Activated naive CD8-positive, alpha-beta T cell (primary cell): Measurements from ENCODE around the gene ZBTB44.

Experiments used
- H3K27ac Mint-ChIP-seq: one replicate; pipeline ENCODE4 v1.8.0; 2021; ENCODE audit warnings: mixed read lengths
- H3K27me3 Mint-ChIP-seq: one replicate; pipeline ENCODE4 v1.8.0; 2021; ENCODE audit warnings: mixed read lengths
- H3K36me3 Mint-ChIP-seq: one replicate; pipeline ENCODE4 v1.8.0; 2021; ENCODE audit warnings: mixed read lengths
- H3K4me1 Mint-ChIP-seq: one replicate; pipeline ENCODE4 v1.8.0; 2021; ENCODE audit warnings: low read depth, mixed read lengths
- H3K4me3 Mint-ChIP-seq: one replicate; pipeline ENCODE4 v1.8.0; 2021; ENCODE audit warnings: mild to moderate bottlenecking, mixed read lengths
- H3K9me3 Mint-ChIP-seq: one replicate; pipeline ENCODE4 v1.8.0; 2021; ENCODE audit warnings: low read depth, mixed read lengths

The ZBTB44 gene

GRCh38 chr11:130209128-130209932 lies 105.4 kb downstream of the ZBTB44 start:
- no peaks in the 10 kb centered on the region for H3K4me1 Mint-ChIP-seq
- H3K4me3 Mint-ChIP-seq = no peak overlapping the region
- H3K36me3 Mint-ChIP-seq = no peaks in the 10 kb centered on the region
- H3K27me3 Mint-ChIP-seq = peaks cover 8% of the 10 kb centered on the region
- H3K27ac Mint-ChIP-seq = no peak overlapping the region
- no peaks in the 10 kb centered on the region for H3K9me3 Mint-ChIP-seq

GRCh38 chr11:130208241-130209127 lies 106.2 kb downstream of the ZBTB44 start:
- no peaks in the 10 kb centered on the region for H3K4me1 Mint-ChIP-seq
- no peak overlapping the region for H3K4me3 Mint-ChIP-seq
- H3K27me3 Mint-ChIP-seq = peaks cover 8% of the 10 kb centered on the region
- no peaks in the 10 kb centered on the region for H3K36me3 Mint-ChIP-seq
- H3K9me3 Mint-ChIP-seq = no peaks in the 10 kb centered on the region
- no peak overlapping the region for H3K27ac Mint-ChIP-seq

DNA sequence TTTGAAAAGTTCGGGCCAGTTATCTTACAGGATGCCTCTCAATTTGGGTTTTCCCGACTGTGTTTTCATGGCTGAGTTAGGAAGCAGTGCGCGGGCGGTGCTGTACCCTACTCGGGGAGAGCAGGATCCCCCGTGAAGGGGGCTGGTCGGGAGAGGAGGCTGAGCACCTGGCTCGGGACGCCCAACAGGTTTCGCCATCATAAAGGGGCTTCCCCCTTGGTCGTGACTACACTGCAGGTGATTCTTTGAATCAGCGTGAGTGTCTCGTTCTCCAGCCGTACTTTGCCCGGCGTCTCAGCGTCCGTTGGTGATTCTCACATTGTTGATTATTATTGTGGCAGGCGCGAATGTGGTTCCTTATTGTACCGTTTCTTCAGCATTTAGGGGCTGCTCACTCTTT lies 108.6 kb downstream of the ZBTB44 start:
- peaks cover 5% of the 10 kb centered on the region for H3K27me3 Mint-ChIP-seq

GRCh38 chr11:130204703-130205095 lies 110.0 kb downstream of the ZBTB44 start:
- Mint-ChIP-seq H3K27ac (no peak overlapping the region), H3K36me3 (no peaks in the 10 kb centered on the region), H3K9me3 (no peaks in the 10 kb centered on the region), H3K4me1 (no peaks in the 10 kb centered on the region), H3K4me3 (no peak overlapping the region), H3K27me3 (peaks cover 2% of the 10 kb centered on the region)

More for the DNA sequence above, 108.6 kb downstream of the ZBTB44 start:
- Mint-ChIP-seq H3K36me3 (no peaks in the 10 kb centered on the region), H3K9me3 (no peaks in the 10 kb centered on the region), H3K27ac (no peak overlapping the region), H3K4me3 (no peak overlapping the region), H3K4me1 (no peaks in the 10 kb centered on the region)

DNA sequence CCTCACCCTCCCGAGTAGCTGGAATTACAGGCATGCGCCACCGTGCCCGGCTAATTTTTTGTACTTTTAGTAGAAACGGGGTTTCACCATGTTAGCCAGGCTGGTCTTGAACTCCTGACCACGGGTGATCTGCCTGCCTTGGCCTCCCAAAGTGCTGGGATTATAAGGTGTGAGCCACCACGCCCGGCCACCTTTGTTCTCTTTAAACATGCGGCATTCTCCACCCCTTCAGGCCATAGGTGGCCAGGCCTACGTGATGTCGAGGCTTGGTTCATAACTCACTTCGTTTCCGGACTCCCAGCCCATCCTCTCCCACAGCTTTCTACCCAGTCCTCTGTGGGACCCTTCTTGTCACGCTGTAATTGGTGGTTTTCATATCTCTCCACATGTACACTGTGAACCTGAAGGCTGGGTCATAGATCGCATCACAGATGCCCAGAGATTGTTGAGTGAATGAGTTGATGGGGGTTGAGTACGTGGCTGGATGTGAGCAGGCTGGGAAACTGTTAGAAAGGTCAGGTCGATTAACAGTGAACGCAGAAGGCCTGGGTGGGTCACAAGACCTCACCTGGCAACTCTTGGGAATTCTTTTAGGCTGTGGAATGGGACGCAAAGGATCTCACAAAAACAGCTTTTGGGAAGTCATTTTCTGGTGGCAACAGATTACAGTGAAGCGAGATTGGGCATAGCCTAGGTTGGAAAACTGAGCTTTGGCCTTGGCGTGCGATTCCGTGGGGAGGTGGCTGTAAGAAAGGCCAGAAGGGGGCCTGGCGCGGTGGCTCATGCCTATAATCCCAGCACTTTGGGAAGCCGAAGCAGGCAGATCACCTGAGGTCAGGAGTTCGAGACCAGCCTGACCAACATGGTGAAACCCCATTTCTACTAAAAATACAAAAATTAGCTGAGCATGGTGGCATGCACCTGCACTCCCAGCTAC lies 110.7 kb downstream of the ZBTB44 start:
- no peaks in the 10 kb centered on the region for H3K4me1 Mint-ChIP-seq
- no peak overlapping the region for H3K4me3 Mint-ChIP-seq
- no peak overlapping the region for H3K27ac Mint-ChIP-seq
- no peaks in the 10 kb centered on the region for H3K9me3 Mint-ChIP-seq
- H3K36me3 Mint-ChIP-seq = no peaks in the 10 kb centered on the region
- peaks cover 2% of the 10 kb centered on the region for H3K27me3 Mint-ChIP-seq

- H3K27ac Mint-ChIP-seq = no peak overlapping the region
- H3K9me3 Mint-ChIP-seq = no peaks in the 10 kb centered on the region
- no peak overlapping the region for H3K4me3 Mint-ChIP-seq
- no peaks in the 10 kb centered on the region for H3K4me1 Mint-ChIP-seq
- H3K27me3 Mint-ChIP-seq = peaks cover 2% of the 10 kb centered on the region
- no peaks in the 10 kb centered on the region for H3K36me3 Mint-ChIP-seq
Measured at GRCh38 chr11:130202818-130203689, 111.7 kb downstream of the ZBTB44 start.

DNA sequence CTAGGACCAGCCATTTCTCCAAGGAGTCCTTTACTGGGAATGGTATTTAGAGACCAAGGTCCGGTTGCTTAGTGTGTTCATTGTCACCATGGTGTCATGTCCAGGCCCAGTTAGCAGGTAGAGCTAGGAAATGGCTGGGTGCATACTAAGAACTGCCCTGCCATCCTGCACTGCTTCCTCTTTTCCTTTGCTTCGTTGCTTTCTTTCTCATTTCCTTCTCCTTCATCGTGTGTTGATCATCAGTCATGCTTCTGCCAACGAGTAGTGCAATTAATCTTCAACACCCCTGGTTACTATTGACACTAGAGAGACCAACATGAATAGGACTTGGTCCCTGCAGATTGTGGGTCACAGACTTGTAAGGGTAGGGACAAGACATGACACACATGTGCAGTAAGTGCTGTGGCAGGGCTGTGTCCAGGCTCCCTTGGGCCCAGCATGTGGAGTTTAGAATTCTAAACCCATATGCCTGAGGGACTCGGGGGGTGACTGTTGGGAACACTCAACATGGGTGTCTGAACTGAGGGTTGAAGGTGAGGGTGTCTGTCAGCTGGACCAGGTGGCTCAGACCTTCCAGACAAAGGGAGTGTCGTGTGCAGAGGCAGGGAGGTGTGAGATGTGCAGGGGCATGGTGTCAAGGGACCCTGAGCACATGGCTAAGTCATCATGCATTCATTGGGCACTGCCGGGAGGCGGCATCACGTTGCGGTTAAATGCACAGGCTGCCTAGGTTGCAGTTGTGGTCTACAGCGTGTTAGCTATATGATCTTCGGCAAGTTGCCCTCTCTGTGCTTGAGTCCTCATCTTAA lies 112.5 kb downstream of the ZBTB44 start:
- H3K4me3 Mint-ChIP-seq = no peak overlapping the region
- peaks cover 2% of the 10 kb centered on the region for H3K27me3 Mint-ChIP-seq
- no peaks in the 10 kb centered on the region for H3K9me3 Mint-ChIP-seq
- no peak overlapping the region for H3K27ac Mint-ChIP-seq
- no peaks in the 10 kb centered on the region for H3K36me3 Mint-ChIP-seq
- H3K4me1 Mint-ChIP-seq = no peaks in the 10 kb centered on the region

GRCh38 chr11:130201026-130201425 lies 113.7 kb downstream of the ZBTB44 start:
- peaks cover 2% of the 10 kb centered on the region for H3K27me3 Mint-ChIP-seq
- no peaks in the 10 kb centered on the region for H3K36me3 Mint-ChIP-seq
- H3K9me3 Mint-ChIP-seq = no peaks in the 10 kb centered on the region
- no peak overlapping the region for H3K4me3 Mint-ChIP-seq
- no peak overlapping the region for H3K27ac Mint-ChIP-seq
- no peaks in the 10 kb centered on the region for H3K4me1 Mint-ChIP-seq

- Mint-ChIP-seq H3K4me1 (no peaks in the 10 kb centered on the region), H3K9me3 (no peaks in the 10 kb centered on the region), H3K4me3 (no peak overlapping the region), H3K36me3 (no peaks in the 10 kb centered on the region), H3K27ac (no peak overlapping the region), H3K27me3 (no peaks in the 10 kb centered on the region)
Measured at GRCh38 chr11:130199792-130200191, 114.9 kb downstream of the ZBTB44 start.

DNA sequence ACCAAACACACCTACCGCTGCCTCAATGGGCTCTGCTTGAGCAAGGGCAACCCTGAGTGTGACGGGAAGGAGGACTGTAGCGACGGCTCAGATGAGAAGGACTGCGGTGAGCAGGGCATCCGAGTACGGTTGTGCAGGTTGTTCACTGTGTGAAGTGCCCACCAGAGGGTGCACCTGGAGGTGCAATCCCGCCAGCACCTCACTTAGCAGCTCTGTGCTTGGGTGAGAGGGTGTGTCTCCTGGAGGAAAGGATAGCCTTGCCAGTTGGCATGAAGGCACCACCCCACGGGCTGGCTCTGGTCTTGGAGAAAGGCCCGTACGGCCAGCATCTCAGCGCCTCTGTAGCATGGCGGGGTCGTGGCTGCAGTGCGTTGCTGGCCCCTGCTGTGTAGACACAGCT lies 115.8 kb downstream of the ZBTB44 start:
- Mint-ChIP-seq H3K27me3 (no peaks in the 10 kb centered on the region), H3K4me3 (no peak overlapping the region), H3K9me3 (no peaks in the 10 kb centered on the region), H3K27ac (no peak overlapping the region), H3K4me1 (no peaks in the 10 kb centered on the region), H3K36me3 (no peaks in the 10 kb centered on the region)

- Mint-ChIP-seq H3K4me1 (no peaks in the 10 kb centered on the region), H3K4me3 (no peak overlapping the region), H3K27ac (no peak overlapping the region), H3K36me3 (no peaks in the 10 kb centered on the region), H3K9me3 (no peaks in the 10 kb centered on the region), H3K27me3 (no peaks in the 10 kb centered on the region)
Measured at GRCh38 chr11:130198292-130198691, 116.4 kb downstream of the ZBTB44 start.

GRCh38 chr11:130197386-130198035 lies 117.2 kb downstream of the ZBTB44 start:
- H3K9me3 Mint-ChIP-seq = no peaks in the 10 kb centered on the region
- no peaks in the 10 kb centered on the region for H3K4me1 Mint-ChIP-seq
- H3K27me3 Mint-ChIP-seq = no peaks in the 10 kb centered on the region
- H3K36me3 Mint-ChIP-seq = no peaks in the 10 kb centered on the region
- H3K27ac Mint-ChIP-seq = no peak overlapping the region
- no peak overlapping the region for H3K4me3 Mint-ChIP-seq
